ENCODE data around the gene TNK2.
"Not testable (repeated sequence)": the region's sequence is repeated elsewhere in the genome, so short reads cannot be mapped to it uniquely, and the experiment has no call there.

Gene TNK2

DNA sequence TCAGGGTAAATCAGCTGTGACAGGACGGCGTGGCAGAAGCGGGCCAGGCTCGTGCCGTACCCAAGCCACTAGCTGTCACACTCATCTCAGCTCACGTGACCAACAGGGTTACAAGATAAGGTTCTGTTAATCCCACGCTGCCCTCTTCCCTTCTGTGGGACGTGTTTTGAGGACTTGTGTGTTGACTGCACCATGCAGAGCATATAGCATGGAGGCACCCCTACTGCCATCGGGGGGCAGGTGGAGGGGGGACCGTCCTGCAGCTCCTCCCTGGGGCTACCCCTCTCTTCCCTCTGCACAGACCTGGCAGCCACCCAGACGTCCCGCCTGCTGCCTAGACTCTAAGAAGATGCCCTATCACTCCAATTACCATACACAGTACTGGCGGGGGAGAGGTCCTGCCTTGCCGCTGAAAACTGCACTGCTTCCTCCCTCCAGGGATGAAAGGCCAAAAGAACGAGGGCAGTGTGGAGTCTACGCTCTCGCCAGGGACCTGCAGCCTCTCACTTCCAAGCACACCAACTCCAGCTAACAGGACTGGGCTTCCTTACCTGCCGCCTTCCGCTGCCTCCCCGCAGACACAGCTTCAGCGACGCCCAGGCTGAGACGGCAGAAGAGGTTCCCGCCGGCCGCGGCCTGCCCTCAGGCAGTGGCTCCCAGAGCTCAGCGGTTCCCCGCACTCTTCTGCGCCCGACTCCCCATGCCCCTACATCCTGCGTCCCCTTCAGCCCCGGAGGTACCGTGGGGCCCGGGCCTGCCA, at the start of gene TNK2:
Gene TNK2 (minus strand): TSS at position 618 of the 760 bp plus-strand sequence. CDS start 19,963 bp downstream, outside the sequence.
- DNase-seq = no peak

- no peak for DNase-seq
These were observed 48.2 kb upstream of the TNK2 start for GRCh38 chr3:195956577-195956976.

GRCh38 chr3:195955416-195955841, 47.1 kb upstream of the TNK2 start:
- not testable (repeated sequence) for DNase-seq

GRCh38 chr3:195954752-195955119, 46.4 kb upstream of the TNK2 start:
- not testable (repeated sequence) for DNase-seq

GRCh38 chr3:195954052-195954751, 45.9 kb upstream of the TNK2 start:
- not testable (repeated sequence) for DNase-seq

DNA sequence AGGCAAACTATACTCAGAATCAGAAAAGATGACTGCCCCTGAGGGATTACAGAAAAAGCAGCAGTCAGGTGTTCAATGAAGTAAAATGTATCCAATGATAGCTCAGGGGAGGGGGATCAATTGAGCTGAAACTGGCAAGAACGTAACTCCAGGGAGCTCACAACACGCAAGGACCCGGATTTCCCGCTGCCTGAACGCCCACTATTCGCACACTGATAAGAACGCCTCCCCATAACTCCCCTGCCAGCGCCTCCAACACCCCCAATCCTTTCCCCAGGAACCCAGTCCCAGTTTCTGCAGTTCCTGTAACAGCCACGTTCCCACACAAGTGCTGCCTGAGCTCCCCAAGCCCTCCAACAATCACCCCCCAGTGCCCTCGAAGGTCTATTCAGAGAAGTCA, 44.2 kb upstream of the TNK2 start:
- not testable (repeated sequence) for DNase-seq

DNA sequence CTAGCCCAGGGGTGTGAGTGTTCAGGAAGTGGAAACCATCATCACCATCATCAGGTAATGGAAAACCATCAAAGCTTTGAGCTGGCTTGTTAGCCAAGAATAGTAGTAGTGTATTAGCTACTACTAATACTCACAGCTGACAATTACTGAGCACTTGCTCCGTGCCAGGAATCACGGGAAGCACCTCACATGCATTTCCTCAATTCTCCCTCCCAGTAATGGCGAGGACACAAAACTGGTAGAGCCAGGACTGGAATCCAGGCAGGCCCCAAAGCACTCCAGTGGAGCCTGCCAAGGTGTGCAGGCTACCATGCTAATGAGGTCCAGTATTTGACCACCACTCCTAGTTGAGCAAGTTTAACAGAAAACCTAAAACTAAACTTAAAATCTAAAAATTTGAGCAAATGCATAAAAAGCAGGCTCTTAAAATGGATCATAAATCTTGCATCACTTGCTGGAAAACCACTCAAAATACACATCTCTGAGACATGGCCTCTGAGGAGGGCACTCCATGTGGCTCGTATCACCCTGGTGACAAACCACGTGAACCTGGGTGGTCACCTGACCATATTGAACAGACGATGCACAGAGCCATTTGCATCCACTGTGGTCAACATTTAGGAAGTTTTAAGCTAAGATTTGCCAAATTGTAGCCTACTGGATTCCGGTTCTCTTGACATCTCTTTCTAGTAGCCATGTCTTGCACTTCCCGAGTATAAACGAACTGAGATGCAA, 43.3 kb upstream of the TNK2 start:
- DNase-seq = not testable (repeated sequence)

- DNase-seq = not testable (repeated sequence)
These were observed 42.4 kb upstream of the TNK2 start for GRCh38 chr3:195950731-195951130.

GRCh38 chr3:195950164-195950563, 41.8 kb upstream of the TNK2 start:
- DNase-seq = not testable (repeated sequence)

- DNase-seq = not testable (repeated sequence)
These were observed 38.8 kb upstream of the TNK2 start for GRCh38 chr3:195946910-195947699.

DNA sequence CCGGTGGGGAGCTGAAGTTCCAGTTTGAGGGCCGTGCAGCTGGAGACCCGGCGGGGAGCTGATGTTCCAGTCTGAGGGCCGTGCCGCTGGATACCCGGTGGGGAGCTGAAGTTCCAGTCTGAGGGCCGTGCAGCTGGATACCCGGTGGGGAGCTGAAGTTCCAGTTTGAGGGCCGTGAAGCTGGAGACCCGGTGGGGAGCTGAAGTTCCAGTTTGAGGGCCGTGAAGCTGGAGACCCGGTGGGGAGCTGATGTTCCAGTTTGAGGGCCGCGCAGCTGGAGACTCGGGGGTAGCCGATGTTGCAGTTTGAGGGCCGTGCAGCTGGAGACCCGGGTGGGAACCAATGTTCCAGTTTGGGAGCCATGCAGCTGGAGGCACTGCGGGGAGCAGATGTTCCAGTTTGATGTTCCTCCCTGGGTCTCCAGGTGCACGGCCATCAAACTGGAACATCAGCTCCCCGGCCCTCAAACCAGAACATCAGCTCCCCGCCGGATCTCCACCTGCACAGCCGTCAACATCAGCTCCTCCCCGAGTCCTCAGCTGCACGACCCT, 33.0 kb upstream of the TNK2 start:
- not testable (repeated sequence) for DNase-seq

GRCh38 chr3:195940806-195941205, 32.5 kb upstream of the TNK2 start:
- DNase-seq = not testable (repeated sequence)

GRCh38 chr3:195939526-195940470, 31.4 kb upstream of the TNK2 start:
- DNase-seq = not testable (repeated sequence)

DNA sequence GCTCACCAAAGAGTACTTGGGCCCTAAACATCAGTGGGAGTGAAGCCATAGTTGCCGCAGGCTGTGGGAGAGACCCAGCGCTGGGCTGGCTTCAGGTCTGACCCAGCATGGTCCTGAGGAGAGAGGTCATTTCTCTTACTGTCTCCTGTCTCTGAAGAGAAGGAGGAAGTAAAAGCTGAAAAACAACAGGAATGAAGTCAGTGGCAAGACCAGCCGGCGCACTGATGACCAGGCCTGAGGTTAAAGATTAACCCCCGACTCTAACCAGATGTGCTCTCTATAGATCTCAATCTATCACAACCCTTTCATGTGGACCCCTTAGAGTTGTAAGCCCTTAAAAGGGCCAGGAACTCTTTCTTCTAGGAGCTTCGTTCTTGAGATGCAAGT, 24.7 kb upstream of the TNK2 start:
- DNase-seq = not testable (repeated sequence)

GRCh38 chr3:195932418-195933043, 24.2 kb upstream of the TNK2 start:
- no peak for DNase-seq

- DNase-seq = no peak
These were observed 23.4 kb upstream of the TNK2 start for GRCh38 chr3:195931582-195932273.

DNA sequence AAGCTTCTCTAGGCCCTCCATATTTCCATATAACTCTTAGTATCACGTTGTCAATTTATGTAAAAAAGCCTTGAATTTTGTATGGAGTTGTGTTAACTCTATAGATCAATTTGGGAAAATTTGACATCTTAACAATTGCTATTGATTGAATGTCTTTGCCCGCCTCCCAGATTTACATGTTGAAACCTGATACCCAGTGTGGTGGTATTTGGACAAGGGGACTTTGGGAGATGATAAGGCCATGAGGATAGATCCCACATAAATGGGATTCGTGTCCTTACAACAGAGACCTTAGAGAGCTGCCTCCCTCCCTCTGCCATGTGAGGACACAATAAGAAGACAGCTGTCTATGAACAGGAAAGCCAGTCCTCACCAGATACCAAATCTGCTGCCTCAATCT, 21.1 kb upstream of the TNK2 start:
- no peak for DNase-seq

GRCh38 chr3:195921334-195921791, 13.0 kb upstream of the TNK2 start:
- no peak for DNase-seq

- DNase-seq = no peak
These were observed 9.8 kb upstream of the TNK2 start for GRCh38 chr3:195918176-195918575.

GRCh38 chr3:195916991-195917390, 8.6 kb upstream of the TNK2 start:
- DNase-seq = no peak

Data from NCI-H2107 (cell line).